Stomach (tissue), 9 donors: ENCODE data around the gene CD300LD. TPM values are rescaled to one million over a fixed set of nuclear protein-coding genes. Genes with fewer than 3 reads are reported as not detected.

Experiments used
- DNase-seq, 2 donors: peaks; one replicate each; pipeline versions ENCODE4 v3.0.0 to v3.0.0-alpha.2; 2013 to 2019
- H3K27ac ChIP-seq, 5 donors: fragments of 200-600 bp in 4 of 5; sonication (generic) in 4 of 5; one replicate each; pipeline ENCODE4 v1.5.1; 2013 to 2019; ENCODE audit warnings: mild to moderate bottlenecking in 1 of 5, moderate library complexity in 1 of 5
- H3K27me3 ChIP-seq, 3 donors: fragments of 200-600 bp; sonication (generic); one replicate each; pipeline ENCODE4 v1.5.1; 2017 to 2019; ENCODE audit warnings: mixed run types in 1 of 3
- H3K36me3 ChIP-seq, 4 donors: fragments of 200-600 bp; sonication (generic); 1 replicate in 3 of 4; 2 replicates in 1 of 4; pipeline ENCODE4 v1.5.1; 2016 to 2019
- H3K4me1 ChIP-seq, 4 donors: fragments of 200-600 bp; sonication (generic); one replicate each; pipeline ENCODE4 v1.5.1; 2016 to 2019
- H3K4me3 ChIP-seq, 4 donors: fragments of 200-600 bp; sonication (generic) in 3 of 4; one replicate each; pipeline ENCODE4 v1.5.1; 2016 to 2019; ENCODE audit warnings: mild to moderate bottlenecking in 1 of 4
- H3K9me3 ChIP-seq, 4 donors: fragments of 200-600 bp; sonication (generic); one replicate each; pipeline ENCODE4 v1.5.1; 2016 to 2019
- EP300 ChIP-seq: sonication (generic); formaldehyde crosslinking; IDR thresholded peaks from one replicate; pipeline ENCODE4 v1.6.1; 2017; ENCODE audit warnings: antibody characterized with exemption
- POLR2A ChIP-seq, 4 donors: fragments of 450-650 bp; IDR thresholded peaks; one replicate each; pipeline ENCODE4 v1.6.1; 2016; ENCODE audit warnings: antibody characterized with exemption in 4 of 4, control low read depth in 2 of 4, mild to moderate bottlenecking in 1 of 4, moderate library complexity in 1 of 4
- POLR2AphosphoS5 ChIP-seq, 3 donors: sonication (generic); formaldehyde crosslinking; IDR thresholded peaks; one replicate each; pipeline ENCODE4 v1.6.1; 2016; ENCODE audit warnings: antibody characterized with exemption in 3 of 3
- WGBS, 5 donors: extraction: QIAGEN DNeasy Blood & Tissue Kit in 3 of 5; methylation state at CpG; one replicate each; pipeline versions ENCODE4 v1.1.5 to v1.1.7; 2013 to 2018; 5-methylcytosine and 5-hydroxymethylcytosine counted together
- intact Hi-C: fragments of 100-400 bp; cut with DNase I; formaldehyde crosslinking; loops from one replicate; pipeline ENCODE4 v1.15.1; 2023; ENCODE audit warnings: low total_unique reads
- polyA plus RNA-seq, 3 donors: library from polyadenylated mRNA; stranded (reverse); fragments of 200-250 nt; gene quantifications; one replicate each; pipeline ENCODE4 v1.2.3, GENCODE V29; 2013
- total RNA-seq, 5 donors: library from RNA; depleted of rRNA; stranded (reverse); fragments of >200 nt; gene quantifications; one replicate each; pipeline versions ENCODE4 v1.1.0 to v1.2.3, GENCODE V29; 2014 to 2016
- TF ChIP-seq, protein P1 (sequence below), 7 experiments: fragments of 450-650 bp in 4 of 7; fragments of 200-600 bp in 3 of 7; sonication (generic) in 3 of 7; IDR thresholded peaks; one replicate each; pipeline ENCODE4 v1.5.1; 2016 to 2019; ENCODE audit warnings: antibody characterized with exemption in 7 of 7, control low read depth in 2 of 7, mild to moderate bottlenecking in 1 of 7
- donor health status: healthy with polysubstance abuse.
- donor health status: Bipolar disorder and iron deficiency.
- donor health status: healthy.

The CD300LD gene
- total and polyA plus RNA-seq, 8 donors, result not detected

- intact Hi-C loops, result no loop called here
- no peaks in the 10 kb centered on the region for H3K36me3 ChIP-seq
- TF ChIP-seq POLR2AphosphoS5 (IDR thresholded peaks at IDR 0.05), result no peak
- TF ChIP-seq, protein P1, sequence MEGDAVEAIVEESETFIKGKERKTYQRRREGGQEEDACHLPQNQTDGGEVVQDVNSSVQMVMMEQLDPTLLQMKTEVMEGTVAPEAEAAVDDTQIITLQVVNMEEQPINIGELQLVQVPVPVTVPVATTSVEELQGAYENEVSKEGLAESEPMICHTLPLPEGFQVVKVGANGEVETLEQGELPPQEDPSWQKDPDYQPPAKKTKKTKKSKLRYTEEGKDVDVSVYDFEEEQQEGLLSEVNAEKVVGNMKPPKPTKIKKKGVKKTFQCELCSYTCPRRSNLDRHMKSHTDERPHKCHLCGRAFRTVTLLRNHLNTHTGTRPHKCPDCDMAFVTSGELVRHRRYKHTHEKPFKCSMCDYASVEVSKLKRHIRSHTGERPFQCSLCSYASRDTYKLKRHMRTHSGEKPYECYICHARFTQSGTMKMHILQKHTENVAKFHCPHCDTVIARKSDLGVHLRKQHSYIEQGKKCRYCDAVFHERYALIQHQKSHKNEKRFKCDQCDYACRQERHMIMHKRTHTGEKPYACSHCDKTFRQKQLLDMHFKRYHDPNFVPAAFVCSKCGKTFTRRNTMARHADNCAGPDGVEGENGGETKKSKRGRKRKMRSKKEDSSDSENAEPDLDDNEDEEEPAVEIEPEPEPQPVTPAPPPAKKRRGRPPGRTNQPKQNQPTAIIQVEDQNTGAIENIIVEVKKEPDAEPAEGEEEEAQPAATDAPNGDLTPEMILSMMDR (IDR thresholded peaks at IDR 0.05), result no peak
- no peak for TF ChIP-seq EP300
- no peak for TF ChIP-seq POLR2A (IDR thresholded peaks at IDR 0.05)
- no peaks in the 10 kb centered on the region for H3K9me3 ChIP-seq
- no peaks in the 10 kb centered on the region for H3K27me3 ChIP-seq
- WGBS, 5 donors, result 75 to 91% (median 84%) methylated on average over 10 to 17 of the region's 17 CpGs
- DNase-seq, result no peak
- no peak overlapping the region for H3K4me3 ChIP-seq
- H3K4me1 ChIP-seq, result no peaks in the 10 kb centered on the region
- no peak overlapping the region for H3K27ac ChIP-seq
These were observed 49.2 kb downstream of the CD300LD start for GRCh38 chr17:74542727-74543383.

- Histone ChIP-seq H3K27ac (no peak overlapping the region), H3K4me1 (no peaks in the 10 kb centered on the region), H3K27me3 (no peaks in the 10 kb centered on the region), H3K36me3 (no peaks in the 10 kb centered on the region), H3K9me3 (no peaks in the 10 kb centered on the region), H3K4me3 (no peak overlapping the region)
- intact Hi-C loops, result no loop called here
- WGBS, 5 donors, result 89 to 94% (median 91%) methylated on average over 5 of the region's 5 CpGs
- no peak for DNase-seq
- TF ChIP-seq EP300 (no peak), POLR2A (IDR thresholded peaks at IDR 0.05) (no peak), POLR2AphosphoS5 (IDR thresholded peaks at IDR 0.05) (no peak)
- TF ChIP-seq, protein P1 (IDR thresholded peaks at IDR 0.05), result no peak
These were observed 49.9 kb downstream of the CD300LD start for GRCh38 chr17:74542166-74542565.

DNA sequence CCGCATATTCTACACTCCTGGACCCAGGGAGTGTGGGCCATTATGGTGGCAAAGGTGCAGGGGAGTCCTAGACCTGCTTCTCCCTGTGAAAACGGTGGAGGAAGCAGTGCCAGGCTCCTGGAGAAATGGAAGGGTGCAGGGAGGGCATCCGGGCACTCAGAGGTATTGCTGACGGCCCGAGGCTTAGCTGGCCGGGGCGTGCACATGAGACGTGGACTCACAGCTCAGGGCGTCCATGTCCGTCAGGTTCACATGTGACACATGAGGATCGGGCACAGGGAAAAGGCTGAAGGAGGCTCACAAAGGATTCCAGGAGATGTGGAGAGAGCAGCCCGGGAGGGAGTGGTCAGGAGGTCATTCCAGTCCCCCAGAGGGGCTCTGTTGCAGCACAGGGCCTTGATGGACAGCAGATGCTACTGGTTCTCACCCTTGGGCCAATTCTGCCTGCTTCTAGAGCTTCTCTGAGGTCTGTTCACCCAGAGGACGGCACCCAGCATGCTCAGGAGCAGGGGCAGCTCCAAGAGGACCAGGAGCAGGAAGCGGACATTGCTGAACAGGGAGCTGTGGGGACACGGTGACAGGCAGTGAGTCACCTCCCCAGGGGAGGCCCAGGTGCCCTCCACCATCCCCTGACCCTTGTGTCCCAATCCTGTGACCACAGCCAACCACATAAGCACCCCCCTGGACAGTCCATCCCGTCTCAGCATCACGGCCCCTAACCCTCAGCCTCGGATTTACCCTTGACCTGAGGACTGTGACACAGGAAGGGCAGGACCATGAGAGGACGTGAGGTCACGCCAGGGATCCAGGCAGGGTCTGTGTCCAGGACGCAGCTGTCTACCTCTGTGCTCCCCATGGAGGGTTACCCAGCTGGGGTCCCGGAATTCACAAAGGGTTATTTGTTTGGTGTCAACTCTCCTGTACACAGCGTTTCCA is 50.6 kb downstream of the CD300LD start:
- Histone ChIP-seq H3K36me3 (no peaks in the 10 kb centered on the region), H3K27ac (no peak overlapping the region), H3K9me3 (no peaks in the 10 kb centered on the region), H3K4me1 (peaks cover 0 to 3% (median 0%) of the 10 kb centered on the region in 4 donors), H3K27me3 (no peaks in the 10 kb centered on the region), H3K4me3 (no peak overlapping the region)
- TF ChIP-seq, protein P1 (IDR thresholded peaks at IDR 0.05), result no peak
- TF ChIP-seq POLR2A (IDR thresholded peaks at IDR 0.05) (no peak), EP300 (no peak), POLR2AphosphoS5 (IDR thresholded peaks at IDR 0.05) (no peak)
- intact Hi-C loops, result no loop called here
- no peak for DNase-seq
- 69 to 75% (median 73%) methylated on average over 20 to 23 of the region's 23 CpGs for WGBS, 5 donors

GRCh38 chr17:74539281-74539820 is 52.7 kb downstream of the CD300LD start:
- no peak for DNase-seq
- WGBS, 5 donors, result 75 to 80% (median 76%) methylated on average over 10 of the region's 10 CpGs
- H3K4me3 ChIP-seq, result no peak overlapping the region
- intact Hi-C loops, result no loop called here
- H3K27me3 ChIP-seq, result no peaks in the 10 kb centered on the region
- peaks cover 0 to 3% (median 0%) of the 10 kb centered on the region in 4 donors for H3K4me1 ChIP-seq
- H3K27ac ChIP-seq, result no peak overlapping the region
- H3K36me3 ChIP-seq, result no peaks in the 10 kb centered on the region
- TF ChIP-seq, protein P1 (IDR thresholded peaks at IDR 0.05), result no peak
- no peak for TF ChIP-seq POLR2AphosphoS5 (IDR thresholded peaks at IDR 0.05)
- TF ChIP-seq EP300, result no peak
- no peak for TF ChIP-seq POLR2A (IDR thresholded peaks at IDR 0.05)
- peaks cover 0 to 4% (median 0%) of the 10 kb centered on the region in 4 donors for H3K9me3 ChIP-seq
